Measurements from ENCODE around the gene LRRC49.
"Not testable (repeated sequence)": the region's sequence is repeated elsewhere in the genome, so short reads cannot be mapped to it uniquely, and the experiment has no call there.

Gene LRRC49, protein sequence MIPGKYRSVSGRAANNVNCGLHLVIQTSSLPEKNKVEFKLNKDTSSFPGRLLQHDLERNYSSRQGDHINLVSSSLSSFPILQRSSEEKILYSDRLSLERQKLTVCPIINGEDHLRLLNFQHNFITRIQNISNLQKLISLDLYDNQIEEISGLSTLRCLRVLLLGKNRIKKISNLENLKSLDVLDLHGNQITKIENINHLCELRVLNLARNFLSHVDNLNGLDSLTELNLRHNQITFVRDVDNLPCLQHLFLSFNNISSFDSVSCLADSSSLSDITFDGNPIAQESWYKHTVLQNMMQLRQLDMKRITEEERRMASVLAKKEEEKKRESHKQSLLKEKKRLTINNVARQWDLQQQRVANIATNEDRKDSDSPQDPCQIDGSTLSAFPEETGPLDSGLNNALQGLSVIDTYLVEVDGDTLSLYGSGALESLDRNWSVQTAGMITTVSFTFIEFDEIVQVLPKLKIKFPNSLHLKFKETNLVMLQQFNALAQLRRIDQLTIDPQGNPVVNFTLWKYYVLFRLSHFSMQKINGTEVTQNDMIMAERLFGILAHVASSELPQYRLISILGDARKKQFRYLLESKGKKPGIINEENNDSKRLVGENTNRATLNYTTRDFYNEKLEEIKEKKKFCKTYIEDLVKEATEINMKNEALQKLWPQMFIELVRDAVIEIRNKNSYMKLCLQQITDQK

DNA sequence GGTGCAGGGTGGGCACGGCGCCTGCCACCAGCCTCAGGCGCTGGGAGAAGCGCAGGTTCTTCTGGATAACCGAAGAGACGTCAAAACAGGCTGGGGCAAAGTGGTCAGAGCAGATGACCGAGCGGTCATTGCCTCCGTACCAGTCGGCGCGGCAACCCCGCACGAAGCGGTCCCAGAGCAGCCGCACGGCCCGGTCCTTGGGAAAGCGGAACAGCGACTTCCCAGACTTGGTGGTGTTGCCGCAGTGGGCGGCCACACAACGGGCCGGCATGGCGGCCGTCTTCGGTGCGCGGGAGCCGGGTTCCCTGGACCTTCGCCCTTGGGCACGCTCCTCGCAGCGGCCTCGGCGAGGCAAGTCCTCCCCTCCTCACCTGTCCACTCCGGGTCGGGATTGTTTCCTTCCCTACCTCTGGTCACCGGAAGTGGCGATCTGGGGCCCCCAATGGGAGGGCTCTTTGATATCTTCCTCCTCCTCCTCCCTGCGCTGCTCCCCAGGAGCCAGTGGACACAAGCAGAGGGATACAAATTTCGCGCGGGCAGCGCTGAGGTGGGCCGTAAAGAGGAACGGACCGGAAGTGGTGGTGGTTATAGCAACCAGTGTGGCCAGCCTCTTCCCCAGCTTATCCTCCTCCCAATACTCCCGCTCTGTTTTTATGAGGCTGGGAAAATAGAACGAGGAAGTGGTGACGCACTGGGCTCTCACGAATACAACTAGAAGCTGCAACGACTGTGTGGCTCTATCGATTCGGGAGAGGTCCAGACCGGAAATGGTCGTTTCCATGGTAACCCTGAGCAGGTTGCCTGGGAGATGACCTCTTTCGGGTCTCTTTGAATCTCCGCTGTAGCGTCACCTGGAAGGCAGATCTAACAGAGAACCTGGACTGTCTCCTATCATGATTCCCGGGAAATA lies at the start of gene LRRC49, which contains the start of gene THAP10:
Gene LRRC49 (plus strand): TSS at position 825 of the 910 bp plus-strand sequence. CDS start 69 bp downstream, at position 894.
Gene THAP10 (minus strand): TSS at position 432 of the 910 bp plus-strand sequence. CDS start 161 bp downstream, at position 271.
- peak; percentile 95 for DNase-seq

DNA sequence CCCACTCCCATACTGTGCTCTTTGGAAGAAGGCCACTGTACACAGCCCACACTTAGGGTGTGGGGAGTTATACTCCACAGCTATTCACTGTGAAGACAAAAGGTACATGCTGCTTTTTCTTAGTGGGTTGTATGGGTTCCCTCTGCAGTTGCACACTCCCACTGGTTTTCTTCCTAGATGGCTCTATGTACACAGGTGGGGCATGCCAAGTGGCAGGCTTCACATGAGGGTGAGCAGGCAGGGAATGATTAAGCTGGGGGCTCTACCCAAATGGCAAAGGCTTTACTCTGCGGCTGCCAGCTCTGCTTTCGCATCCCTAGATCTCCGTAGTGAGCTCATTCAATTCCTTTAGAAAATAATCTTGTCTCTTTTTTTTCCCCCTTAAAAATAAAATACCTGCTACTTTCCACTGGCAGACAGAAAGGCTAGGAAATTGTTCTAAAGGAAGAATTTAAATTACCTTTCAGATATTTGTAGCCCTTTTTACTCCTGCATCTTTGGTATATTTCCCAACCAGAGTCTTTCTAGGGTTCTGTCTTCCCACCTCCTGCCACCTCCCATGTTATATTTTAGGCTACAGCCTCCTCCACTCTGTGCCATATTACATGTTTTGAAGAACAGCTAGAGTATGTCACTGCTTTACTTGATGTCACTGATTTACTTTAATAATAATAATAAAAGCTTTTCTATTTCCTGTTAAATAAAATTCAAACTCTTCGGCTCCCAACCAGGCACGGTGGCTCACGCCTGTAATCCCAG lies 46.8 kb upstream of the LRRC49 start:
- no peak for DNase-seq

DNA sequence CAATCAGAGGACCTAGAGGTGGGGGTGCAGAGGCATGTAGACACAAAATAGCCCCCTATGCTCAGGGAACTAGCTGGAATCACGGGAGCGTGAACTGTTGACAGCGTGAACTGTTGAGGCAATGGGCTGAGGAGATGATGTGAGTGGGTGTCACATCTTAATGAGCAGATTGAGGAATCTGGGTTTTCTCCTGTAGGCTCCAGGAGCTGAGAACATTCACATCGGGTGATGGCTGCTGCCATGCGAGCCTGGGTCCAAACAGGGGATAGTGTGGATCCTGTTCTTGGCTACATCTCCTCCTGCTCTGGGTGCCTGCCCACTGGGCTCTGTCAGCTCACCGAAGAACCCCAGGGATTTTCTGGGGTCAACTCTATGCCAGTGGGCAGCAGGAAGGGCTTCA lies 40.7 kb upstream of the LRRC49 start:
- no peak for DNase-seq

DNA sequence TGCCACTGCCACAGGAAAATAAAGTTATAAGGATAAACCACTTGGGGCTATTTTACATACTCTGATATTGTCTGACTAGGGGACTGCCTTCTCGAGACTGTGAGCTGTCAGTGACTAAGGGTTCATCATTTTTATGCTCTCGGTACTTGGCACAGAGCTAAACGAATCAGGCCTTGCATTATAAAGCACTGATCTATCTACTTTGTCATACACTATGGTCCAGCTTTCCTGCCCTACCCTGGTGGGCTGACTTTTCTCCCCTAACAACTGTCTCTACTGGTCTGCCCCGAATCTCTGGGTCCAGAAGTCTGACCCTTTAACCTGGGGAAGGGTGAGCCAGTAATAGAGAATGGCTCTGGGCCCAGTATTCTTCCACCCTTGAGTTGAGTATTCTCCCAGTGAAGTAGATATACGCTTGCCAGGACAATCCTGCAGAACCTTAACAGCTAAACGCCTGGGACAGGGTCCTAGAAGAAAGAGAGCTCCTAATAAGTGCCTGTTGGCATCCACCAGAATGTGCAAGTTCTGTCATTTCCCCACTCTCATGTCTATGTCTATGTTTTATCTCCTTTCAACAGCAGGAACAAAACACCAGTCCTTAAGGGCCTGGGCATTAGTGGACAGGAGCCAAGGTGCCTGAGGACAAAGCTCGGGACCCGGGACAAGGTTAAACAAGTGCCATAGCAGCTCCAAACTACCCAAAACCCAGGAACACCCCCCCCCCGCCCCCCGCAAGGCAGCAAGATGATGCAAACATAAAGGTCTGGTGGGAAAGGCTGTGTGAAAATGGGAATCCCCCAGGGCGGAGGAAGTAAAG lies 39.9 kb upstream of the LRRC49 start:
- no peak for DNase-seq

DNA sequence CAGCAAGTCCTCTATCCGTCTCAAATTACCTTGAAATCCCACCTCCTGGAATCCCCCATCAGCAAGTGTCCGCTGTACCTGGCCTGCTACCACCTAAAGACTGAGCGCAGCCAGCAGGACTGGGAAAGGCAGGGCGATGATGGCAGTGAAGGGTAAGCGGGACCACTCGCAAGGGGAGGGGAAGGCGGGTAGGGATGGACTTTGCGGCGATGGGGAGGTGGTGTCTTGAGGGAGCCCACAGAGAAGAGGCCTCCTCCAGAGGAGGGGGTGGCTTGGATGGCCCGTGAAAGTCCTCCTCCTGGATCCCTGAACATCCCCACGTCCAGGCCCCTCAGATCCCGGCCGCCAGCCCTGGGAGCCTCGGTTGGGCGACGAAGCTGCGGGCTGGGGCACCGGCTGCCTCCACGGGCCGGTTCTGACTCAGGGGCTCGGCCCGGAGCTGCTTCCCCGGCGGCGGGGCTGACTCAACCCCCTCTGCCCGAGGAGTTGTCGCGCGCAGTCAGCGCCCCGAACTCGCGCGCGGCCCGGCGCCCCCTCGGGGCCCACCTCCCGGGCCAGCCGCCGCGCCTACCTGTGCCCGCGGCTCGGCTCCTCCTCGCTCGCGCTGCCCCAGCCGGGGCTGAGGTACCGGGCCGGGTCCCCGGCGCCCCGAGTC lies 39.2 kb upstream of the LRRC49 start:
- DNase-seq: no peak

DNA sequence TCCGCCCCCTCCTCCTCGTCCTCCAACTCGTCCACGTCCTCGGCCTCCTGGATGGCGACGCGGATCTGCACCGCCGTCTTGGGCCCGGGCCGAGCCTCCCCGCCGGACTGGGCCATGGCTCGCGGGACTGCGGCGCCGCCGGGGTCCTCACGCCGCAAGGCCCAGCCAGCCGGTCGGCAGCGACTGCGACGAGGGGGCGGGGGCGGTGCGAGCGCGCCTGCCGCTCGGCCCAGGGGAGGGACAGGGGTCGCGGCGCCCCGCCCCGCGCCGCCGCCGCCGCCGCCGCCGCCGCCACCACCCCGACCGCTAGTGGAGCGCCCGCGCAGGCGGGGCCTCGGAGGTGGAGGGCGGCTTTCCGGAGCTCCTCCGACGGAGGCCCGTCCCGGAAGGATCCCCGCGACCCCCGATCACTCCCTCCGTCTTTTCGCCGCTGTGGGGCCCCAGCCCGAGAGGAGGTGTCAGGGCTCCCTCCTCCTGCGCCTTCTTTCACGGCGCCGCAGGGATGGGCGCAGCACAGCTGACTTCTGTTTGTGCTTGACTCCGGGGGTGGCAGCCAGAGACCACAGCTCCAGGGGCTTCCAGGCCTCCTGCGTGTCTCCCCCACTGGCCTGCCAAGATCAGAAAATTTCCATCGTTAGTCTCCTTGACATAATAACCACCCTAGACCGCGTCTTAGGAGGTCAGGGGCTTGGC lies 38.5 kb upstream of the LRRC49 start, which contains the start of gene LARP6:
Gene LARP6 (minus strand): TSS at position 185 of the 693 bp plus-strand sequence. CDS start 69 bp downstream, at position 116.
- no peak for DNase-seq

DNA sequence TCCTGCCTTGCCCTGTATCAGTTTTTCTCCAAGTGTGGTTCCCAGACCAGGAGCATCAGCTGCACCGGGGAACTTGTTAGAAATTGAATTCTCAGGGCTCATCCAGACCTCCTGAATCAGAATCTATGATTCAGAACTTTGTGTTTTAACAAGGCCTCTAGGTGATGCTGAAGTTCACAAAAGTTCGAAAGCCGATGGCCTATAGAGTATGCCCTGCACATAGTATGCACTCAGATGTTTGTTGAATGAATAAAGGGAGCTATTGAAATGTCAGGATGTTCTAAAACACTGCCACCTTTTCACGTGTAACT lies 38.0 kb upstream of the LRRC49 start:
- DNase-seq: no peak

DNA sequence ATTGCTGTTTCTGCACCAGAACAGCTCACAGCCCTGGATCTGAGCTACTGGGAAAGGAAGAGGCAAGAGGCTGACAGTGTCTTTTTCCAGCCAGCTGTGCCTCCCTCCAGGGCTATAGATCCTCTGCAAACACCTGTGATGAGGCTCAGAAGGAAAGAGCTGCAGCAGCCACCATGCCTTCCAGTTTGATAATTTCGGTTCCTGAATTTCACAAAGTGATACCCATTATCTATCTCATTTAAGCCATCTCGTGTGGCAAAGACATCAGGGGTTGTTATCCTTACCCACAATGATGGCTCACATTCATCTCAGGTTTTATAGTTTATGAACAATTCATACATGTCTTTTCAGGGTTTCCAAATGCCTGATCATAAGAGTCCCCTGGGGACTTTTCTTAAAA lies 36.9 kb upstream of the LRRC49 start:
- DNase-seq: no peak

DNA sequence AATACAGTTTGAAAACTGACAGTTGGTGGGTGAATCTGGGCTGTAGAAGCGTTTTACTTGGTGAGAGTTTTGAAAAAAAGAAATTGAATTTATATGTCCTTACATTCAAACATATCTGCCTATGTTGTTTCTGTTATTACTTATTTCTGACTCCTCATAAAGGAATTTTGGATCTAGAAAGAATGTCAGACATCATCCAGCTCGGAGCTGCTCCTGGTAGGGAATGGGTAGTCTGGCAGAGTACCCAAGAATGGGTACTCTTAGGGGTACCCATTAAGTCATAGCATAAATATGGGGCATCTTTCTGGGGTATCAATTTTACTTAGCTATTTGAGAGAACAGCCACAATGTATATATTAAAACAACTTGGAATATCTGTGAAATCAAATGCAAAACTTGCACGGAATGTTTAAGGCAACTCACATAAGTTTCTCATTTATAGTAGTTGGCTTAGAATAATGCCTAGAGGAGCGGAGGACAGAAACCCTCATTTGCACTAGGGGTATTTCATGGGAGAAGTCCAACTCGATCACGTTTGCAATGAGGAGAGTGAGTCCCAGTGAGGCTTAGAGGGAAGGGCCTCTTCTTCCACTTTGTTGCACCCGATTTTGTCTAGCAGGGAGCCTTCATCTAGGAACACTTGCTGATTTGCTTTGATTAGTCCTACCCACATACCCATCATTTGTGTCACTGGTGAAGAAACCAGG lies 36.3 kb upstream of the LRRC49 start:
- no peak for DNase-seq

DNA sequence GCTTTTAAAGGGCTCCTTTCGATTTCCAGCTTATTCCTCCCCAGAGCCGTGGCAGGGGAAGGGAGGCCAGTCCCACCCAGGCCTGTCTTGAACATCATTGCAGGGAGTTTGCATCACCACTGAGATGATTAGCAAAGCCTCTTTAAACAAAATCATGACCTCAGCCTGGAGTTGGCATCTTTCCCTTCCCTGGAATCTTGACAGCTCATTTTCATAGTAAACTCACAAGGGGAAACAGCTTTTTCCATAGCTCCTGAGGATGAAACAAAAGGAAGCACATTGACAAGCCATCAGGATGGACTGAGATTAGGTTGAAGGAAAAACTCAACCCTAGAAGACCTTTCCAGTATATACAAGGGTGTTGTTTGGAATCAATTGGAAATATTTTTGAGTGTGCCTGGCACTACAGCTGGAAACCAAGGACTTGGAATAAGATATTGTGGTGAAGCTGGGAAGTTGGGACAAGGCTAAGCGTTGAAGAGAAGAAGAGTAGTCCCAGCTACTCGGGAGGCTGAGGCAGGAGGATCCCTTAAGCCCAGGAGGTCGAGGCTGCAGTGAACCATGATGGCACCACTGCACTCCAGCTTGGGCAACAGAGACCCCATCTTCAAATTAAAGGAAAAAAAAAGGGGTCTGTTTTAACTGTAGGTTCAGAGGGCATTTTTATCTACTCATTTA lies 35.6 kb upstream of the LRRC49 start:
- peak; percentile 66 for DNase-seq

DNA sequence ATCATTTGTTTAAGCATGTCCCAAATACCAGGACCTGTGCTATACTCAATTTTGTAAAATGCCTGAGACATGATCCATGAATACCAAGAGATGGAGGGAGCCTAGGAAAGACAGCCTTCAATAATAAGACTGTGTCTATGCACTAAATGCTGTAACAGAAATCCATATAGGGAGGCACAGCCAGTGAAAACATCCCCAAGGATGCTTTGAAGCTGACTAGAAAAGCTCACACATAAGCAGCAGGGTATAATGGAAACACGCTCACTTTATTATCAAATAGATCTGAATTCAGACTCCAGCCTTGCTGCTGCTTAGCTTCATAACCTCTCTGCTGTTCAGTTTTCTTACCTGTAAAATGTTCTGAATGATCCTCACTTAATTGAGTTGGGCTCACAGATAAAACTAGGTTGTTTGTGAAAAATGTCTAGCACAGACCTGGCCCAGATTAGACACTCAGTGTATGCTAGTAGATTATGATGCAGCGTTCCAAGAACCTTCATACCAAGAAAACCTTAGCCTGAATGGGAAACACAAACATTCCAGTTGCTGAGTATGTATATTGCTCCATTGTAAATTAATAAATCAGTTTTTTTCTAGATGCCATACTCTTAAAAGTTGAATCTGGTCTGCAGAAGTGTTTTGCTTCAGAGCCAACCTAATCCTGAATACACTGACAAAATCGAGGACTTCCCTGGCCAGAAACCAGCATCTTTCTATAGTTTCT lies 34.9 kb upstream of the LRRC49 start:
- DNase-seq: no peak

DNA sequence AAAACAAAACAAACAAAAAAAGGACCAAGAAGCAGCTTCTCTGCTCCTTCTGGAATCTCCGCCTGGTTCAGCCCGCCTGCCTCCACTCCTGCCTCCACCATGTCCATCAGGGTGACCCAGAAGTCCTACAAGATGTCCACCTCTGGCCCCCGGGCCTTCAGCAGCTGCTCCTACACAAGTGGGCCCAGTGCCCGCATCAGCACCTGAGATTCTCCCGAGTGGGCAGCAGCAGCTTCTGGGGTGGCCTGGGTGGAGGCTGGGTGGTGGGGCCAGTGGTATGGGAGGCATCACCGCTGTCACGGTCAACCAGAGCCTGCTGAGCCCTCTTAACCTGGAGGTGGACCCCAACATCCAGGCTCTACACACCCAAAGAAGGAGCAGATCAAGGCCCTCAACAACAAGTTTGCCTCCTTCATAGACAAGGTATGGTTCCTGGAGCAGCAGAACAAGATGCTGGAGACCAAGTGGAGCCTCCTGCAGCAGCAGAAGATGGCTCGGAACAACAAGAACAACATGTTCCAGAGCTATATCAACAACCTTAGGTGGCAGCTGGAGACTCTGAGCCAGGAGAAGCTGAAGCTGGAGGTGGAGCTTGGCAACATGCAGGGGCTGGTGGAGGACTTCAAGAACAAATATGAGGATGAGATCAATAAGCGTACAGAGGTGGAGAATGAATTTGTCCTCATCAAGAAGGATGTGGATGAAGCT lies 33.9 kb upstream of the LRRC49 start:
- DNase-seq: not testable (repeated sequence)

DNA sequence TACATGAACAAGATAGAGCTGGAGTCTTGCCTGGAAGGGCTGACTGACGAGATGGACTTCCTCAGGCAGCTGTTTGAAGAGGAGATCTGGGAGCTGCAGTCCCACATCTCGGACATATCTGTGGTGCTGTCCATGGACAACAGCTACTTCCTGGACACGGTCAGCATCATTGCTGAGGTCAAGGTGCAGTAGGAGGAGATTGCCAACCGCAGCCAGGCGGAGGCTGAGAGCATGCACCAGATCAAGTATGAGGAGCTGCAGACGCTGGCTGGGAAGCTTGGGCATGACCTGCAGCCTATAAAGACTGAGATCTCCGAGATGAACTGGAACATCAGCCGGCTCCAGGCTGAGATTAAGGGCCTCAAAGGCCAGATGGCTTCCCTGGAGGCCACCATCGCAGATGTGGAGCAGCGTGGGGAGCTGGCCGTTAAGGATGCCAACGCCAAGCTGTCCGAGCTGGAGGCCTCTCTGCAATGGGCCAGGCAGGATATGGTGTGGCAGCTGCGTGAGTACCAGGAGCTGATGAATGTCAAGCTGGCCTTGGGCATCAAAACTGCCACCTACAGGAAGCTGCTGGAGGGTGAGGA lies 33.2 kb upstream of the LRRC49 start:
- no peak for DNase-seq

DNA sequence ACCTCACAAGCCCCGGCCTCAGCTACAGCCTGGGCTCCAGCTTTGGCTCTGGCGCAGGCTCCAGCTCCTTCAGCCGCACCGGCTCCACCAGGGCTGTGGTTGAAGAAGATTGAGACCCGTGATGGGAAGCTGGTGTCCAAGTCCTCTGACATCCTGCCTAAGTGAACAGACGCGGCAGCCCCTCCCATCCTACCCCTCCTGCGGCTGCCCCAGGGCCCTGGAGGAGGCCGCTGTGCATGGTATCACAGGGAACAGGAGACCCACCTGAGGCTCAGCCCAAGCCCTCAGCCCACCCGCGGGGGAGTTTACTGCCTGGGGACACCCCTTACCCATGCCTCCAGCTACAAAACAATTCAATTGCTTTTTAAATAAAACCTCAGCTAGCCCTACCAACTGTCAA lies 32.6 kb upstream of the LRRC49 start:
- no peak for DNase-seq

DNA sequence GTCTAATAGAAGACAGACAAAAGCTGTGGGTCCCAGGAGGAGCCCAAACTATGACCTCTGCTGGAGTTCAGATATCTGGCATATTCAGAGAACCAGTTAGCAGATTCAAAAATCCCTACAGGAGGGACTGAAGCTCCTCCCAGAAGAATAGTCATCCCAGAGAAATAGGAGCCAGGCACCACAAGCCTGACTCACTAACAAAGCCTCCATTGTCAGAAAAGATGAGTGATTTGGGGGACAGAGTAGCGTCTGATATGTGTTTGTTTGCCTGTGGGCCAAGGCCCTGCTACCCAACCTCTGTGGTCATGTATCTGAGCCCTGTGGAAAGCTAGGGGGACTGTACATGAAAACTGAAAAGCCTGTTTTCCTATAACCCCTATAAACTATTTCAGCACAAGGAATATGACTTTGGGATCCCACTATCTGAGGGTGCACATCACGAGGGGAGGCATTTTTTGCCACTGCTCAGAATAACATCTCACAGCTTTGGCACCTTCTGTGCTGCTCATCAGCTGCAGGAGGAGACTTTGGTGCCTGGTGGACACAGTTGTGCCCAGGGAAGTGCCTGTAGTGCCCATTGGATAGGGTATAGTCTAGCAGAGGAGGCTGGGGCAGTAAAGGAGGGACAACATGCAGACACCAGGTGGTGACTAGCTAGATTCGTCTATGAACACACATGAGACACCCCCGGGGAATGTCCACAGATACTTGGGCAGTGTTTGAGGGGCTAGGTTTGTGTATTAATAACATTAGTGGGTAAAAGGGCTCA lies 29.0 kb upstream of the LRRC49 start:
- DNase-seq: no peak

DNA sequence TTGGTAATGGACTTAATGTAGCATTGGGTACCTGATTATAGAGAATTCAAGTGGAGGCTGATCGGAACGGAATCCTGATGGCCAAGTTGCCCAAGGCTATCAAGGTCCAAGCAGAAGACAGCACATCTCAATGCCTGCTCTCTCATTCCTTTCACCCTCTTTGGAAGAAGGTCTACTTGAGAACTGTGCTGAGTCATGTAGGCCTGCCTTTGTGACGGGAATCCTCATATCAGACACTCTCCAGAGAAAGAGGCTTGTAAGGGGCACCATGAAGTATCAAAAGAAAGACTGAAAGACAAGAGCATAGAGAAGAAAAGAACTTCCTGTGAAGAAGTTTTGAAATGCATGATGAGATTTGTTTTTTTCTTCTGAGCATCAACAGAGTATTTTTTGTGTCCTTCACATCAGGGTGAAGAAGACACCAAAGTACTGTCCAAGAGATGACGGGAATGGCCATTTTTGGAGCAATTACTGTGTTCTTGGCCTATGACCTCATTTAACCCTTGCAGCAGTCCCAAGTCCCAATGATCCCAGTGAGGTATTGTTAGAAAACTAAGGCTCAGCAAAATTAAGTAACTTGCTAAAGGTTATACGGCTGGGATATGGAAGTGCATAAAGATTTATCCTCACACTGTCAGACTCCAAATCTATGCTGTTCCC lies 25.5 kb upstream of the LRRC49 start:
- DNase-seq: peak; percentile 19

All from OCI-M1 (cell line).